GM18505 (cell line): ENCODE measurements around the gene CPO.

Experiments
- ATAC-seq: cut with Tn5 transposase; IDR thresholded peaks from one replicate; pipeline ENCODE4 v1.9.1; 2021; ENCODE audit not compliant: unreplicated experiment
- POLR2A ChIP-seq: IDR thresholded peaks from 4 replicates; pipeline ENCODE4 v1.6.1; 2011; ENCODE audit warnings: borderline replicate concordance; ENCODE audit not compliant: insufficient read depth, insufficient read length; ENCODE audit errors: extremely low read depth

The CPO gene

GRCh38 chr2:207008105-207008990 lies 69.0 kb downstream of the CPO start:
- no peak for TF ChIP-seq POLR2A
- ATAC-seq, result no peak

- no peak for TF ChIP-seq POLR2A
- no peak for ATAC-seq
Measured at GRCh38 chr2:207012461-207012860, 73.1 kb downstream of the CPO start.

- no peak for ATAC-seq
- TF ChIP-seq POLR2A, result no peak
Measured at GRCh38 chr2:207014424-207014823, 75.1 kb downstream of the CPO start.

- TF ChIP-seq POLR2A, result no peak
- no peak for ATAC-seq
Measured at GRCh38 chr2:207015901-207016300, 76.6 kb downstream of the CPO start.
